HCT116 (cell line): ENCODE measurements around the gene DCTD. TPM values are rescaled to one million over a fixed set of nuclear protein-coding genes. Genes with fewer than 3 reads are reported as not detected.

Experiments used
- ATAC-seq: fragments of 200-7000 bp; cut with Tn5 transposase; 2 replicates; pipeline ENCODE4 v1.9.1; 2020; ENCODE audit warnings: mild to moderate bottlenecking, moderate library complexity
- BruUV-seq: library from RNA; stranded (reverse); fragments of 400-500 nt; replicated peaks from 2 replicates; lab custom pipeline; 2021; lab: Mats Ljungman, UMichigan
- CTCF ChIA-PET: fragments of 300-600 bp; sonication (Branson Sonifier 250); formaldehyde crosslinking; loops from one replicate; lab custom pipeline; 2021; ENCODE audit warnings: antibody characterized with exemption; lab: Charles Lee
- POLR2A ChIA-PET: fragments of 300-600, 350-600 bp; sonication (Branson Sonifier 250); formaldehyde crosslinking; loops from one replicate; lab custom pipeline; 2021; ENCODE audit warnings: antibody characterized with exemption; lab: Charles Lee
- RAD21 ChIA-PET, 2 experiments: fragments of 300-600 bp; sonication (Branson Sonifier 250); formaldehyde crosslinking; loops; one replicate each; lab custom pipeline; 2023; ENCODE audit warnings: low total read pairs in 2 of 2; ENCODE audit not compliant: uncharacterized antibody in 2 of 2, unreplicated experiment in 2 of 2, low non-redundant PET in 1 of 2; lab: Charles Lee
- DNase-seq: peaks from one replicate; pipeline ENCODE4 v3.0.0-alpha.2; 2010; ENCODE audit warnings: low read depth, low spot score
- H2AFZ ChIP-seq: fragments of 200-600 bp; shearing (Covaris generic), sonication (generic); 2 replicates; pipeline ENCODE4 v1.6.1; 2017; ENCODE audit warnings: low read depth, mixed run types, mixed read lengths, antibody characterized with exemption, low read length; ENCODE audit not compliant: poor library complexity, severe bottlenecking
- H3K27ac ChIP-seq: 2 replicates; pipeline ENCODE4 v1.5.1; 2012; ENCODE audit warnings: low read depth, low read length
- H3K27me3 ChIP-seq: fragments of 200-600 bp; sonication (generic); 2 replicates; pipeline ENCODE4 v1.6.1; 2016; ENCODE audit warnings: mixed run types, low read length, mixed read lengths; ENCODE audit not compliant: insufficient read depth
- H3K36me3 ChIP-seq, 2 experiments: fragments of 200-500 bp in 1 of 2; fragments of 200-600 bp in 1 of 2; sonication (Bioruptor generic) in 1 of 2; sonication (generic) in 1 of 2; 2 replicates each; pipeline versions ENCODE4 v1.5.1 to v1.6.1; 2014 to 2016; ENCODE audit warnings: low read length in 2 of 2, inconsistent platforms in 1 of 2, mixed read lengths in 1 of 2, mixed run types in 1 of 2; ENCODE audit not compliant: insufficient read depth in 2 of 2, control insufficient read depth in 1 of 2
- H3K4me1 ChIP-seq, 2 experiments: fragments of 200-600 bp in 1 of 2; sonication (generic) in 1 of 2; 2 replicates each; pipeline versions ENCODE4 v1.5.1 to v1.6.1; 2012 to 2017; ENCODE audit warnings: low read length in 2 of 2, inconsistent platforms in 1 of 2, mild to moderate bottlenecking in 1 of 2, mixed read lengths in 1 of 2, mixed run types in 1 of 2, moderate library complexity in 1 of 2; ENCODE audit not compliant: insufficient read depth in 2 of 2, control insufficient read depth in 1 of 2
- H3K4me2 ChIP-seq: fragments of 200-600 bp; sonication (generic); 2 replicates; pipeline ENCODE4 v1.6.1; 2017; ENCODE audit warnings: mixed run types, low read length, mixed read lengths
- H3K4me3 ChIP-seq, 2 experiments: fragments of 200-600 bp in 1 of 2; sonication (generic) in 1 of 2; replicated peaks in 1 of 2; 2 replicates each; pipeline ENCODE4 v1.5.1; 2011 to 2016; ENCODE audit warnings: low read length in 2 of 2, control low read depth in 1 of 2, low read depth in 1 of 2, mild to moderate bottlenecking in 1 of 2, mixed read lengths in 1 of 2, mixed run types in 1 of 2
- H3K79me2 ChIP-seq: fragments of 200-600 bp; sonication (generic); 2 replicates; pipeline ENCODE4 v1.6.1; 2017; ENCODE audit warnings: mild to moderate bottlenecking, mixed run types, low read length, moderate library complexity, mixed read lengths; ENCODE audit not compliant: insufficient read depth
- H3K9ac ChIP-seq: fragments of 200-600 bp; sonication (generic); 2 replicates; pipeline ENCODE4 v1.6.1; 2016; ENCODE audit warnings: low read length, mixed read lengths
- H3K9me2 ChIP-seq: fragments of 200-600 bp; sonication (generic), shearing (Covaris generic); 2 replicates; pipeline ENCODE4 v1.6.1; 2017; ENCODE audit warnings: mixed run types, mild to moderate bottlenecking, moderate library complexity; ENCODE audit not compliant: insufficient read depth
- H3K9me3 ChIP-seq, 2 experiments: fragments of 200-500 bp in 1 of 2; fragments of 200-600 bp in 1 of 2; sonication (Bioruptor generic) in 1 of 2; sonication (generic) in 1 of 2; 2 replicates each; pipeline ENCODE4 v1.6.1; 2014 to 2017; ENCODE audit warnings: low read length in 2 of 2, mixed read lengths in 2 of 2, inconsistent platforms in 1 of 2, low read depth in 1 of 2, mild to moderate bottlenecking in 1 of 2, mixed run types in 1 of 2, moderate library complexity in 1 of 2; ENCODE audit not compliant: control insufficient read depth in 1 of 2, insufficient read depth in 1 of 2
- H4K20me1 ChIP-seq: fragments of 200-600 bp; sonication (generic), shearing (Covaris generic); 2 replicates; pipeline ENCODE4 v1.6.1; 2017; ENCODE audit warnings: mixed run types, mild to moderate bottlenecking, moderate library complexity; ENCODE audit not compliant: insufficient read depth
- ATF3 ChIP-seq: IDR thresholded peaks from 2 replicates; pipeline ENCODE4 v1.6.1; 2012
- ELF1 ChIP-seq: IDR thresholded peaks from 2 replicates; pipeline ENCODE4 v1.6.1; 2012; ENCODE audit warnings: low read depth, borderline replicate concordance
- EZH2phosphoT487 ChIP-seq: fragments of 200-600 bp; IDR thresholded peaks from 2 replicates; pipeline ENCODE4 v1.6.1; 2018; ENCODE audit warnings: antibody characterized with exemption, borderline replicate concordance
- FOSL1 ChIP-seq: IDR thresholded peaks from 2 replicates; pipeline ENCODE4 v1.6.1; 2012; ENCODE audit warnings: low read depth
- POLR2AphosphoS5 ChIP-seq: IDR thresholded peaks from 2 replicates; pipeline ENCODE4 v1.6.1; 2011; ENCODE audit warnings: mild to moderate bottlenecking, low read depth, low read length, moderate library complexity
- SP1 ChIP-seq: IDR thresholded peaks from 2 replicates; pipeline ENCODE4 v1.6.1; 2012; ENCODE audit warnings: low read depth
- SRF ChIP-seq: IDR thresholded peaks from 2 replicates; pipeline ENCODE4 v1.6.1; 2012; ENCODE audit warnings: low read depth
- YY1 ChIP-seq: IDR thresholded peaks from 2 replicates; pipeline ENCODE4 v1.6.1; 2011; ENCODE audit warnings: low read length, low read depth, moderate library complexity, mild to moderate bottlenecking; ENCODE audit not compliant: insufficient replicate concordance; ENCODE audit errors: extremely low read depth
- intact Hi-C: fragments of 100-400 bp; cut with micrococcal nuclease; formaldehyde crosslinking; loops from 2 replicates; pipeline ENCODE4 v1.10.0; 2022
- total RNA-seq: library from RNA; stranded (reverse); gene quantifications from one replicate; pipeline ENCODE4 v1.2.1, GENCODE V29; 2021; ENCODE audit not compliant: unreplicated experiment

The DCTD gene
- total RNA-seq, 1 experiment from 2014 or later, result 96.3 TPM

DNA sequence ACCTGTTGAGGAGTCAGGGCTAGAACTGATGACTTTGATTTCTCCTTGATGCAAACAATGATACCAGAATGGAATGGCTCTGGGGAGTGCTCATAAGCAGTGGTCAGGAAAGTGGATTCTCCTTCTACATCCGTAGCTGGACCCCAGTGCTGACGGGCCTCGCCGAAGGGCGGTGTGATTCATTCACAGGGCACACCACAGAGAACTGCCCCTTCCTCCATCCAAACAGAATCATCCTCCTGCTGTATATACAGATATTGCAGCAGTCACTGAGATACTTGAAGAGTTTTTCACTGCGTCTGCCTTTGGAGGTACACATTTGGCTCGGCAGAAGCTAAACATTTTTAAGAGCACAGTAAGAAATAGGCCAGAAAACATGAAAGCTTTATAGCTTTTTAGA, 7.3 kb upstream of the DCTD start:
- ChIA-PET CTCF (interaction anchor here (0.6 to 1.8 kb wide), 10 partner anchors 9 to 337 kb away, joined by 3 to 27 read pairs (median 4); no protein-coding TSS in a partner anchor), RAD21 (no interaction called here), POLR2A (no interaction called here)
- no peaks in the 10 kb centered on the region for H3K79me2 ChIP-seq
- TF ChIP-seq POLR2AphosphoS5 (no peak), FOSL1 (no peak), ELF1 (no peak), YY1 (no peak)
- H4K20me1 ChIP-seq, result no peaks in the 10 kb centered on the region
- DNase-seq (no peak), ATAC-seq (no peak)
- H3K27ac ChIP-seq, result no peak overlapping the region
- peak overlapping the region; percentile 90 for H2AFZ ChIP-seq
- H3K27me3 ChIP-seq, result no peaks in the 10 kb centered on the region
- intact Hi-C loops, result loop anchor here (2.0 to 10.0 kb wide), 2 partner anchors 118 to 280 kb away; no protein-coding TSS in a partner anchor
- no peaks in the 10 kb centered on the region for H3K9me2 ChIP-seq
- no TSS peak for BruUV-seq
- no peaks in the 10 kb centered on the region for H3K36me3 ChIP-seq
- no peak overlapping the region for H3K4me3 ChIP-seq
- H3K9me3 ChIP-seq, result no peaks in the 10 kb centered on the region
- H3K4me2 ChIP-seq, result no peak overlapping the region
- peaks cover 0 to 5% of the 10 kb centered on the region in 2 experiments; a peak in 1 of 4 replicates for H3K4me1 ChIP-seq
- no peak overlapping the region for H3K9ac ChIP-seq

DNA sequence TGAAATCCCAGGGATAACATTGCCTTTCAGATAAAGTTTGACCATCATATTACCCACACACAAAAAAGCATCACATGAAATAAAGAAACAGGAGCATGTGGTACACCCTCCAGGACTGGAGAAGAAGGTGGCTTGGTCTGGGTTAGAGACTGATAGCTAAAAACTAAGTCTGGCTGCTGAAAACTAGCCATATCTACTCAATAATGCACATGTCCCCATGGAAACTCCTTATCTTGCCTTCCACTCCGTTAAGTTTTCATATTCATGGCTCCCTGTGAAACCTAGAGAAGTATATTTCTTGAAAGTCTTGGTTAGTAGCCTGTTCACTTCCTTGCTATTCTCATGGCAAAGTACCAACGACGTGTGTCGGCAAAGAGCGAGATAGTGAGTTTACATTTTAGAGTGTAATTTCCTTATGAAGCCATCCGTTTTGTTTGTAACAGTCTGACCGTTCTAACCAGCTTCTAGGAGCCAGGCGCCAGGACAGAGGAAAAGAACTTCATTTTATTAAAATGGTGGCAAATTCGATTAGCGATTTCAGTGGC, 6.7 kb upstream of the DCTD start:
- no peak overlapping the region for H3K4me2 ChIP-seq
- peaks cover 0 to 5% of the 10 kb centered on the region in 2 experiments; a peak in 1 of 4 replicates for H3K4me1 ChIP-seq
- no peaks in the 10 kb centered on the region for H3K9me3 ChIP-seq
- no peaks in the 10 kb centered on the region for H4K20me1 ChIP-seq
- no peak for DNase-seq
- no peaks in the 10 kb centered on the region for H3K79me2 ChIP-seq
- no peak overlapping the region for H2AFZ ChIP-seq
- H3K27me3 ChIP-seq, result no peaks in the 10 kb centered on the region
- TF ChIP-seq SRF, result no peak
- TF ChIP-seq ATF3, result no peak
- no peak for TF ChIP-seq SP1
- TF ChIP-seq EZH2phosphoT487, result no peak
- ChIA-PET RAD21 (no interaction called here), CTCF (interaction anchor here (0.6 to 1.8 kb wide), 3 partner anchors 14 to 336 kb away, joined by 6 to 27 read pairs (median 6); no protein-coding TSS in a partner anchor), POLR2A (no interaction called here)
- no TSS peak for BruUV-seq
- intact Hi-C loops, result loop anchor here (2.0 to 10.0 kb wide), 2 partner anchors 117 to 279 kb away; no protein-coding TSS in a partner anchor
- H3K36me3 ChIP-seq, result no peaks in the 10 kb centered on the region
- no peak for ATAC-seq
- no peak overlapping the region for H3K4me3 ChIP-seq
- no peak overlapping the region for H3K9ac ChIP-seq
- no peaks in the 10 kb centered on the region for H3K9me2 ChIP-seq
- H3K27ac ChIP-seq, result no peak overlapping the region
